Stimulated activated CD4-positive, alpha-beta T cell treated with anti-CD3 and anti-CD28 coated beads, Interleukin-15, amount 100 ng/mL, for 24 hours (primary cell): ENCODE results near the gene VPS26C.
"Not testable (repeated sequence)": the region's sequence is repeated elsewhere in the genome, so short reads cannot be mapped to it uniquely, and the experiment has no call there.

Experiments
- DNase-seq: peaks from one replicate; pipeline ENCODE4 v3.0.0-alpha.2; 2020

Gene VPS26C

GRCh38 chr21:37227071-37228002 lies 39.8 kb downstream of the VPS26C start:
- no peak for DNase-seq

- no peak for DNase-seq
Measured at GRCh38 chr21:37226041-37226920, 40.9 kb downstream of the VPS26C start.

GRCh38 chr21:37224861-37225839 lies 42.0 kb downstream of the VPS26C start:
- peak; percentile 64 for DNase-seq

GRCh38 chr21:37223804-37224345 lies 43.3 kb downstream of the VPS26C start:
- DNase-seq: no peak

GRCh38 chr21:37222248-37222647 lies 44.9 kb downstream of the VPS26C start:
- DNase-seq: not testable (repeated sequence)

GRCh38 chr21:37220981-37221664 lies 46.0 kb downstream of the VPS26C start:
- DNase-seq: peak; percentile 98

- peak; percentile 60 for DNase-seq
Measured at GRCh38 chr21:37220433-37220980, 46.6 kb downstream of the VPS26C start.

GRCh38 chr21:37219761-37220432 lies 47.2 kb downstream of the VPS26C start:
- DNase-seq: peak; percentile 41

- no peak for DNase-seq
Measured at GRCh38 chr21:37214952-37215351, 52.2 kb downstream of the VPS26C start.

- no peak for DNase-seq
Measured at GRCh38 chr21:37210799-37211198, 56.3 kb downstream of the VPS26C start.

- DNase-seq: no peak
Measured at GRCh38 chr21:37210130-37210529, 57.0 kb downstream of the VPS26C start.

- no peak for DNase-seq
Measured at GRCh38 chr21:37208741-37209225, 58.4 kb downstream of the VPS26C start.

- peak; percentile 45 for DNase-seq
Measured at GRCh38 chr21:37208056-37208721, 58.9 kb downstream of the VPS26C start.

- DNase-seq: peak; percentile 13
Measured at GRCh38 chr21:37207441-37208009, 59.6 kb downstream of the VPS26C start.

GRCh38 chr21:37206496-37206895 lies 60.6 kb downstream of the VPS26C start:
- DNase-seq: no peak

GRCh38 chr21:37204580-37204979 lies 62.6 kb downstream of the VPS26C start:
- no peak for DNase-seq

GRCh38 chr21:37202221-37203110 lies 64.7 kb downstream of the VPS26C start:
- DNase-seq: no peak
